Tibial nerve (tissue), 4 donors: ENCODE data around the gene ANKS1A.

Experiments used
- CTCF ChIP-seq, 5 experiments: fragments of 200-600 bp in 3 of 5; fragments of 450-650 bp in 2 of 5; sonication (generic) in 3 of 5; IDR thresholded peaks; one replicate each; pipeline ENCODE4 v1.5.1; 2016 to 2019; ENCODE audit warnings: antibody characterized with exemption in 5 of 5, mild to moderate bottlenecking in 3 of 5, moderate library complexity in 2 of 5
- EP300 ChIP-seq, 2 donors: sonication (generic); formaldehyde crosslinking; IDR thresholded peaks; one replicate each; pipeline ENCODE4 v1.6.1; 2017; ENCODE audit warnings: antibody characterized with exemption in 2 of 2, mild to moderate bottlenecking in 1 of 2
- POLR2A ChIP-seq, 2 donors: fragments of 450-650 bp; IDR thresholded peaks; one replicate each; pipeline ENCODE4 v1.6.1; 2017; ENCODE audit warnings: antibody characterized with exemption in 2 of 2, mild to moderate bottlenecking in 2 of 2, moderate library complexity in 2 of 2

- TF ChIP-seq CTCF (IDR thresholded peaks at IDR 0.05) (no peak), POLR2A (IDR thresholded peaks at IDR 0.05) (no peak), EP300 (IDR thresholded peaks at IDR 0.05) (no peak)
Measured at GRCh38 chr6:34866509-34866908, 22.5 kb upstream of the ANKS1A start.
